Upper lobe of left lung (tissue), 4 donors: ENCODE results near the gene KIRREL3.
"Not testable (repeated sequence)": the region's sequence is repeated elsewhere in the genome, so short reads cannot be mapped to it uniquely, and the experiment has no call there.

Experiments used
- POLR2AphosphoS5 ChIP-seq, 2 donors: sonication (generic); formaldehyde crosslinking; IDR thresholded peaks; one replicate each; pipeline ENCODE4 v1.5.1; 2017; ENCODE audit warnings: antibody characterized with exemption in 2 of 2
- TF ChIP-seq, protein P1 (sequence below), 6 experiments: fragments of 450-650 bp in 4 of 6; fragments of 200-600 bp in 2 of 6; sonication (generic) in 2 of 6; IDR thresholded peaks; one replicate each; pipeline ENCODE4 v1.5.1; 2016 to 2019; ENCODE audit warnings: antibody characterized with exemption in 6 of 6

DNA sequence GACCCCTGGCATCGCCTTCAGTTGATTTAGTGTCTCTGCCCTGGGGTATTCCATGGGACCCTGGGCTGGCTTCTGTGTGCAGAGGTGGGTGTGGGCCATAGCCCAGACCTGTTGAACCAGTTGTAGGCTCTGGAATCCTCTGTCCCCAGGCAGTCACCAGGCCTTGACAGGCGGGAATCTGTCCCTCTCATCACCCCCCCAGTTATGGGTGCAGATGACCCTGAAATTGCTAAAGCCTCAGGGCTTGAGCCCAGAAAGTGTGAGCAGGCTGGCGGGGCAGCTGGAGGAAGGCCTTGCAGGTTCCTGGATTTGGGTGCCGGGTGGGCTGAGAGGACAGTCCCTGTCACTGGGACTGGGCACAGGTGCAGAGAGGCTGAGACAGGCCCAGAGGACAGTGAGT, 617.9 kb downstream of the KIRREL3 start:
- TF ChIP-seq, protein P1, sequence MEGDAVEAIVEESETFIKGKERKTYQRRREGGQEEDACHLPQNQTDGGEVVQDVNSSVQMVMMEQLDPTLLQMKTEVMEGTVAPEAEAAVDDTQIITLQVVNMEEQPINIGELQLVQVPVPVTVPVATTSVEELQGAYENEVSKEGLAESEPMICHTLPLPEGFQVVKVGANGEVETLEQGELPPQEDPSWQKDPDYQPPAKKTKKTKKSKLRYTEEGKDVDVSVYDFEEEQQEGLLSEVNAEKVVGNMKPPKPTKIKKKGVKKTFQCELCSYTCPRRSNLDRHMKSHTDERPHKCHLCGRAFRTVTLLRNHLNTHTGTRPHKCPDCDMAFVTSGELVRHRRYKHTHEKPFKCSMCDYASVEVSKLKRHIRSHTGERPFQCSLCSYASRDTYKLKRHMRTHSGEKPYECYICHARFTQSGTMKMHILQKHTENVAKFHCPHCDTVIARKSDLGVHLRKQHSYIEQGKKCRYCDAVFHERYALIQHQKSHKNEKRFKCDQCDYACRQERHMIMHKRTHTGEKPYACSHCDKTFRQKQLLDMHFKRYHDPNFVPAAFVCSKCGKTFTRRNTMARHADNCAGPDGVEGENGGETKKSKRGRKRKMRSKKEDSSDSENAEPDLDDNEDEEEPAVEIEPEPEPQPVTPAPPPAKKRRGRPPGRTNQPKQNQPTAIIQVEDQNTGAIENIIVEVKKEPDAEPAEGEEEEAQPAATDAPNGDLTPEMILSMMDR (IDR thresholded peaks at IDR 0.05) = not testable (repeated sequence)
- TF ChIP-seq POLR2AphosphoS5 (IDR thresholded peaks at IDR 0.05) = not testable (repeated sequence)
